NCI-H2171 treated with DMSO at 0.1 percent for 48 hours (cell line): ENCODE measurements around the gene APBA3.

Experiments used
- DNase-seq: peaks from one replicate; lab custom pipeline; 2025; lab: John Stamatoyannopoulos, UW

The APBA3 gene

GRCh38 chr19:3719868-3720267 is 41.6 kb downstream of the APBA3 start:
- DNase-seq, result no peak

DNA sequence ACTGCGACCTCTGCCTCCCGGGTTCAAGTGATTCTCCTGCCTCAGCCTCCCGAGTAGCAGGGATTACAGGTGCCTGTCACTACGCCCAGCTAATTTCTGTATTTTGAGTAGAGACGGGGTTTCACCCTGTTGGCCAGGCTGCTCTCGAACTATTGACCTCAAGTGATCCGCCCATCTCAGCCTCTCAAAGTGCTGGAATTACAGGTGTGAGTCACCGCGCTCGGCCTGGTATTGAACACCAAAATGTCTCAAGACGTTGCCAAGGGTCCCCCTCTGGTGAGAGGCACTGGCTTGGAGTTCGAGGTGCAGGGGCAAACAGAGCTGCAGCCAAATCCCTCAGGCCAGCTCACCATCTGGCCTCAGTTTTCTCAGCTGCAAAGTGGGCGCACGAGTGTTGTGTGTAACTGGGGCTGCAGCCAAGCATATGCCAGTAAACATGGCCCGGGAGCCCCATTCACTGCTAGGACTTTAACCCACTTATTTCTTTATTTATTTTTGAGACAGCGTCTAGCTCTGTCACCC is 45.3 kb downstream of the APBA3 start:
- no peak for DNase-seq

DNA sequence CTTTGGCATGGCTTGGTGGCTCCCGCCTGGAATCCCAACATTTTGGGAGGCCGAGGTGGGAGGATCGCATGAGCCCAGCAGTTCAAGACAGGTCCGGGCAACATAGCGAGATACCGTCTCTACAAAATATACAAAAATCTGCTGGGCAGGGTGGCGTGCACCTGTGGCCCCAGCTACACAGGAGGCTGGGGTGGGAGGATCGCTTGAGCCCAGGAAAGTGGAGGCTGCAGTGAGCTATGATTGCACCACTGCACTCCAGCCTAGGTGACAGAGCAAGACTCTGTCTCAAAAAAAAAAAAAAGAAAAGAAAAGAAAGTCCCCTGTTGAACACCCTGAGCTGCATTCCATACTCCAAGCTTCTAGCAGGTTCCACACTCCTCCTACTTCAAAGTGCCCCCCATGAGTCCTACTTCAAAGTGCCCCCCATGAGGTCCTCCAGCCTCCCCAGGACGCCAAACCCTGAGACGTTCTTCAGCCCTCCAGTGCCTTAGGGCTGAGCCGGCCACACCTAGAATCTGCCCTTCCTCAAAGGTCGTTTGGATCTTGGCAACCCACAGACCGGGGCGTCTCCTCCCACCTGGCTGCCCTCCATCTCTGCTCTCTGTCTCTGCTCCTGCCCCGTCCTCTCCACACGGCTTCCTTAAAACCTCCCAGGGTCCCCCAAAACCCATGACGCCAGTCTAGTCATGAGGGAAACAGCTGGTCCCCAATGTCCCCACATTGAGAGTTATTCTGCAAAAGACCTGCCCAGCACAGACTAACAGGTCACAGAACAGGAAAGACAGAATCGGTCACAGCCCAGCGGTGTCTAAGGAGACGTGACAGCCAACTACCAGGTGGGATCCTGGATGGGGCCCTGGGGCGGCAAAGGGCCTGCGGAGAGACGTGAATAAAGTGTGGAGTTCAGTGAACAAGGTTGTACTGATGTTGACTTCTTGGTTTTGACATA is 48.6 kb downstream of the APBA3 start:
- DNase-seq, result no peak

DNA sequence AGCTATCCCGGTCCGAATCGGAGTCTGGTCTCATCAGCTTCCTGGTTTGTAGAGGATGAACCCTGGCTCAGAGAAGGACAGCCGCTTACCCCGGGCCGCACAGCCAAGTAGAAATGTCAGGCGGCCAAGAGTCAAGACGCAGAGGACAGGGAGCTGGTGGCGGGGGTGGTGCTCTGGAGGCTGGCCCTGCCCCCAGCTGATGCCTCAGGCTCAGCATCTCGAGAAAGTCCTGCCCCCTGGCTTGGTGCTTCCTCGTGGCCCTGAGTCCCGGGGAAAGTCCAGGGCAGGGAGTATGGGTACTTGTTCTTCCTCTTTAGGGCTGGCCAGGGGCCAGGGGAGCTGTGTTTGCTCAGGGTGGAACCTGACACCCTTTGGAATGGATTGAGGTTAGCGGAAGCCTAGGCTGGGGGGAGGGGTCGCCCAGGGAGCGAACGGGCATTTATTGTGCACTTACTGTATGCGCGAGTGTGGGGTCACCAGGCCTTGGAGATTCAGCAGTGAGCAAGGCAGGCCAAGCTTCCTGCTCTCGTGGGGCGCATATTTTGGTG is 51.2 kb downstream of the APBA3 start:
- DNase-seq, result peak; percentile 72

GRCh38 chr19:3708207-3708931 is 53.1 kb downstream of the APBA3 start, which contains the start of gene TJP3:
Gene TJP3, plus strand, starts transcription at chr19:3708384. Its CDS starts 20,049 bp downstream, at chr19:3728433.
- DNase-seq, result no peak

DNA sequence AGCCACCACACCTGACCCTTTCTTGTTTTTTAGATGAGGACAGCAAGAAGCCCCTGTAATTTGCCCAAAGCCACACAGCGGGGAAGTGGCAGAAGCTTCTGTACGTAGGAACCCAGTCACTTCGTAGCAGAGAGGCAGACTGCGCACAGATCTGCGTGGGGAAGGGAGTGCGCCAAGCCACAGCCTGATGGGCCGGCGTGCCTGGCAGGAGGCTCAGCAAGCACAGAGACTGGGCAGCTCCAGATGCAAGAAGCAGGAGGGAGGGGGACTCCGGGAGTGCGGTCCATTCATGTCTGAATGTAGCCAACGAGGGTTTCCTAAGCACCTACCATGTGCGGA is 53.7 kb downstream of the APBA3 start:
- DNase-seq, result no peak

DNA sequence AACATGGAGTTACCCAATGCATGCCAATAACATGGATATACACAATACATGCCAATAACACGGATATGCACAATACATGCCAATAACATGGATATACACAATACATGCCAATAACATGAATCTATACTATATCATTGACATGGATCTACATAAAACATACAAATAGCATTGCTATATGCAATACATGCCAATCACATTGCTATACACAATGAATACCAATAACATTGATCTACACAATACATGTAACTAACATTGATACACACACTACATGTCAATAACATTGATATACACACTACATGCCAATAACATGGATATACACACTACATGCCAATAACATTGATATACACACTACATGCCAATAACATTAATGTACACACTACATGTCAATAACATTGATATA is 60.3 kb downstream of the APBA3 start:
- DNase-seq, result no peak
